Transverse colon (tissue), 4 donors: Measurements from ENCODE around the gene FKBP15.

Experiments used
- POLR2AphosphoS5 ChIP-seq, 3 donors: sonication (generic); formaldehyde crosslinking; IDR thresholded peaks; one replicate each; pipeline ENCODE4 v1.6.1; 2016; ENCODE audit warnings: antibody characterized with exemption in 3 of 3
- TF ChIP-seq, protein P1 (sequence below), 5 experiments: fragments of 200-600 bp in 3 of 5; fragments of 450-650 bp in 2 of 5; sonication (generic) in 3 of 5; IDR thresholded peaks; 1 replicate in 2 of 5; 2 replicates in 3 of 5; pipeline ENCODE4 v1.5.1; 2016 to 2017; ENCODE audit warnings: antibody characterized with exemption in 5 of 5, inconsistent platforms in 3 of 5, mild to moderate bottlenecking in 2 of 5, moderate library complexity in 1 of 5

DNA sequence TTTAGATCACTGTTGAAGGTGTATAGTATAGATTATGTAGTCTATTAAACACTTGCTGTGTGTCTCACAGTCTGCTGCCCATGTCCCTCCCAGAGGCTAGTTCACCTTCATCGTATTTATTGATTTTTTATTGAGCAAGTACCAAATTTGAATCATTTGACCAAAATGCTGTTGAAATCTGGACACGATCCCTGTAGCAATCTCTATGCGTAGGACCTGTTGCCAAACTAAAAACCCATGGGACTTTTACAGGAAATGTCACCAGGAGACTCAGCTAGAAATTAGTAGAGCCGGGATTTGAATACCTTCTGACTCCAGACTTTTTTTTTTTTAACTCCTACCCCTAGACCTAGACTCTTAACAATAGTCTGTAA lies 17.8 kb upstream of the FKBP15 start:
- TF ChIP-seq, protein P1, sequence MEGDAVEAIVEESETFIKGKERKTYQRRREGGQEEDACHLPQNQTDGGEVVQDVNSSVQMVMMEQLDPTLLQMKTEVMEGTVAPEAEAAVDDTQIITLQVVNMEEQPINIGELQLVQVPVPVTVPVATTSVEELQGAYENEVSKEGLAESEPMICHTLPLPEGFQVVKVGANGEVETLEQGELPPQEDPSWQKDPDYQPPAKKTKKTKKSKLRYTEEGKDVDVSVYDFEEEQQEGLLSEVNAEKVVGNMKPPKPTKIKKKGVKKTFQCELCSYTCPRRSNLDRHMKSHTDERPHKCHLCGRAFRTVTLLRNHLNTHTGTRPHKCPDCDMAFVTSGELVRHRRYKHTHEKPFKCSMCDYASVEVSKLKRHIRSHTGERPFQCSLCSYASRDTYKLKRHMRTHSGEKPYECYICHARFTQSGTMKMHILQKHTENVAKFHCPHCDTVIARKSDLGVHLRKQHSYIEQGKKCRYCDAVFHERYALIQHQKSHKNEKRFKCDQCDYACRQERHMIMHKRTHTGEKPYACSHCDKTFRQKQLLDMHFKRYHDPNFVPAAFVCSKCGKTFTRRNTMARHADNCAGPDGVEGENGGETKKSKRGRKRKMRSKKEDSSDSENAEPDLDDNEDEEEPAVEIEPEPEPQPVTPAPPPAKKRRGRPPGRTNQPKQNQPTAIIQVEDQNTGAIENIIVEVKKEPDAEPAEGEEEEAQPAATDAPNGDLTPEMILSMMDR (IDR thresholded peaks at IDR 0.05) = no peak
- TF ChIP-seq POLR2AphosphoS5 (IDR thresholded peaks at IDR 0.05) = no peak
